ENCODE data around the gene MAPK4.

- no peak for TF ChIP-seq CTCF (conservative IDR thresholded peaks at IDR 0.05; ENCODE audit: low read length)
- no peak for TF ChIP-seq EZH2phosphoT487 (IDR thresholded peaks at IDR 0.05; ENCODE audit: borderline replicate concordance)
Observed at GRCh38 chr18:50642439-50642838, 82.6 kb downstream of the MAPK4 start.
